Epithelial cell of esophagus (primary cell): Measurements from ENCODE around the gene PER1.
A peak's percentile ranks its signal among the peaks of the same experiment; 100 is the strongest.

Source experiments
- DNase-seq: peaks from one replicate; pipeline ENCODE4 v3.0.0; 2010; ENCODE audit warnings: low read depth
- H3K4me3 ChIP-seq: 2 replicates; pipeline ENCODE4 v1.5.1; 2011; ENCODE audit warnings: mild to moderate bottlenecking, low read length, control low read depth
- CTCF ChIP-seq: IDR thresholded peaks from 2 replicates; pipeline ENCODE4 v1.5.1; 2011; ENCODE audit warnings: low read depth, mild to moderate bottlenecking, low read length, control low read depth, inconsistent platforms; ENCODE audit not compliant: insufficient read depth; ENCODE audit errors: missing control alignments

PER1 gene

DNA sequence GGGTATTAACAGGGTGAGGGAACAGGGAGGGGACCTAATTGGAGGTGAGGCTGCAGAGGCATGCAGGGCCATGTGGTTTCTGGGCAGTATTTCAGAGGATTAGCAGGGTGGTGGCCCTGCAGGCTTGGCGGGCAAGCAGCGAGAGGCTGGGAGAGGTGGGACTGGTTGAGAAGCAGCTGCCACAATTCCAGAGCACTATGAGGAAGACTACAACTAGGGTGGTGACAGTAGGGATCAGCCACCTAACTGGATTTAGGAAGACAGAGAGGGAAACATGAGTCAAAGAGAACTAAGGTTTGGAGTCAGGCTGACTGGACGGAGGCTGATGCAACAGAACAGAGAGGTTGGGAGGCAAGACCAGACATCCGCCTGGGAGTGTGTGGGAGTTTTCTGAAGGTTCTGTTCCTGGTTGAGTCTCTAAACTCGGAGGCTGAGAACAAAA is 46.2 kb downstream of the PER1 start:
- no peak overlapping the region for H3K4me3 ChIP-seq
- peak; percentile 94 for DNase-seq
- no peak for TF ChIP-seq CTCF

DNA sequence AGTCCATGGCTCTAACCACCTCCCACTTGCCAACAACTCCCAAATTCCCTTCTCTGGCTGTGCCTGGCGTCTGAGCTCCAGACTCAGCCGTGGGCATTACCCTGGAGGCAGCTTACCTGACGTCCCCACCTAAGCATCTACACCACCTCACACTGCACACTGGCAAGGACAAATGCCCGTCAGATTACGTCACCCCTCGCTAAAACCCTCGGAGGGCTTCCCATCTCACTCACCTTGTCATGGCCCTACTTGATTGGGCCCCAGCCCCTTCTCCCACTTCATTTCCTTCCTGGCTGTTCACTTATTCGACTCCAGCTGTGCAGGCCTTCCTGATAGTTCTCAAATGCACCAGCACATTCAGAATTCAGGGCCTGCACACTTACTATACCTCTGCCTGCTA is 47.3 kb downstream of the PER1 start:
- no peak for DNase-seq
- TF ChIP-seq CTCF: no peak
- H3K4me3 ChIP-seq: no peak overlapping the region

- peak; percentile 81 for DNase-seq
- no peak overlapping the region for H3K4me3 ChIP-seq
- TF ChIP-seq CTCF: no peak
Measured at GRCh38 chr17:8103549-8103948, 48.7 kb downstream of the PER1 start.

DNA sequence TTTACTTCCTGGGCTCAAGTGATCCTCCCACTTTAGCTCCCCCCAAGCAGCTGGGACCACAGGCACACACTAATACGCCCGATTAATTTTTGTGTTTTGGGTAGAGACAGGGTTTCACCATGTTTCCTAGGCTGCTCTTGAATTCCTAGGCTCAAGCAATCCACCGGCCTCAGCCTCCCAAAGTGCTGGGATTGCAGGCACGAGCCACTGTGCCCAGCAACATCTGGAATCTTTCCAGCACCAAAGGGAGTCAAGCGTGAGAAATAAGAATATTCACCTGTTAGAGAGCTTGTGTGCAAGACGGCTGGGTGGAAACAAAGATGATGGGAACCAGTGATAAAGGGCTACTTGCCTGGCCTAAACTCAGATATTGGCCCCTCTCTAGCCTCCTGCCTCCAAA is 50.5 kb downstream of the PER1 start:
- no peak overlapping the region for H3K4me3 ChIP-seq
- TF ChIP-seq CTCF: no peak
- DNase-seq: no peak

DNA sequence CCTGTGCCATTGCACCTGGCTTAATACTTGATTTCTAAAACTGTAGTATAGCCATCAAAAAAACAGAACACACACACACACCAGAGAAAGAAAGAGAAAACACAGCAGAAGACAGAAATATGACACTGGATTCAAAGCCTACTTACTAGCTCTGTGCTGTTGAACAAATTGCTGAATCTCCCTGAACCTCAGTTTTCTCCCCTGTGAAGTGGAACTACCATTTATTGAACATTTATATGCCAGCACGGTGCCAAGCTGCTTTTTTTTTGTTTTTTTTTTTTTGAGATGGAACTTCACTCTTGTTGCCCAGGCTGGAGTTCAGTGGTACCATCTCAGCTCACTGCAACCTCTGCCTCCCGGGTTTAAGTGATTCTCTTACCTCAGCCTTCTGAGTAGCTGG is 51.4 kb downstream of the PER1 start:
- no peak for DNase-seq
- H3K4me3 ChIP-seq: no peak overlapping the region
- no peak for TF ChIP-seq CTCF

GRCh38 chr17:8100111-8100510 is 52.1 kb downstream of the PER1 start:
- H3K4me3 ChIP-seq: no peak overlapping the region
- TF ChIP-seq CTCF: no peak
- no peak for DNase-seq

- H3K4me3 ChIP-seq: no peak overlapping the region
- DNase-seq: no peak
- no peak for TF ChIP-seq CTCF
Measured at GRCh38 chr17:8096541-8096940, 55.7 kb downstream of the PER1 start.
